GM19043 (cell line): ENCODE data around the gene DUSP2.

Experiments
- ATAC-seq: cut with Tn5 transposase; IDR thresholded peaks from one replicate; pipeline ENCODE4 v1.9.1; 2021; ENCODE audit warnings: low read depth; ENCODE audit not compliant: unreplicated experiment

The DUSP2 gene

GRCh38 chr2:96145036-96145847 lies at the start of gene DUSP2:
Gene DUSP2, minus strand, starts transcription at chr2:96145440. Its CDS starts 86 bp downstream, at chr2:96145354.
- ATAC-seq = peak; percentile 46

- ATAC-seq = no peak
Measured at GRCh38 chr2:96191937-96192670, 46.9 kb upstream of the DUSP2 start.

- ATAC-seq = no peak
Measured at GRCh38 chr2:96188821-96189526, 43.7 kb upstream of the DUSP2 start.

- ATAC-seq = no peak
Measured at GRCh38 chr2:96186562-96186961, 41.3 kb upstream of the DUSP2 start.

- no peak for ATAC-seq
Measured at GRCh38 chr2:96185516-96185915, 40.3 kb upstream of the DUSP2 start.

GRCh38 chr2:96184989-96185388 lies 39.7 kb upstream of the DUSP2 start:
- ATAC-seq = no peak

- no peak for ATAC-seq
Measured at GRCh38 chr2:96184188-96184587, 38.9 kb upstream of the DUSP2 start.

- ATAC-seq = peak; percentile 47
Measured at GRCh38 chr2:96181529-96181928, 36.3 kb upstream of the DUSP2 start.

GRCh38 chr2:96180521-96180920 lies 35.3 kb upstream of the DUSP2 start:
- ATAC-seq = no peak

GRCh38 chr2:96180002-96180401 lies 34.8 kb upstream of the DUSP2 start:
- no peak for ATAC-seq

- ATAC-seq = no peak
Measured at GRCh38 chr2:96176661-96177060, 31.4 kb upstream of the DUSP2 start.

GRCh38 chr2:96175951-96176350 lies 30.7 kb upstream of the DUSP2 start:
- ATAC-seq = no peak

- peak; percentile 57 for ATAC-seq
Measured at GRCh38 chr2:96174251-96175144, 29.3 kb upstream of the DUSP2 start.

- no peak for ATAC-seq
Measured at GRCh38 chr2:96171831-96172230, 26.6 kb upstream of the DUSP2 start.

GRCh38 chr2:96170626-96171025 lies 25.4 kb upstream of the DUSP2 start:
- no peak for ATAC-seq

- no peak for ATAC-seq
Measured at GRCh38 chr2:96169868-96170507, 24.7 kb upstream of the DUSP2 start.

GRCh38 chr2:96167407-96168013 lies 22.3 kb upstream of the DUSP2 start:
- no peak for ATAC-seq

- peak; percentile 63 for ATAC-seq
Measured at GRCh38 chr2:96164459-96165184, 19.4 kb upstream of the DUSP2 start.
